Measurements from ENCODE around the gene SCN5A.

- TF ChIP-seq POLR2A (IDR thresholded peaks at IDR 0.05) (no peak), EP300 (IDR thresholded peaks at IDR 0.05) (no peak), CTCF (IDR thresholded peaks at IDR 0.05) (no peak), POLR2AphosphoS5 (IDR thresholded peaks at IDR 0.05) (no peak)
These were observed 9.4 kb upstream of the SCN5A start for GRCh38 chr3:38658841-38659240.
